HepG2 (cell line): Measurements from ENCODE around the gene STK38L. TPM values are rescaled to one million over a fixed set of nuclear protein-coding genes. Genes with fewer than 3 reads are reported as not detected.

Experiments used
- ATAC-seq: fragments of 200-7000 bp; cut with Tn5 transposase; 3 replicates; pipeline ENCODE4 v1.9.1; 2020; ENCODE audit warnings: mild to moderate bottlenecking, moderate library complexity
- BruUV-seq: library from RNA; stranded (reverse); fragments of 400-500 nt; replicated peaks from 2 replicates; lab custom pipeline; 2021; lab: Mats Ljungman, UMichigan
- CTCF ChIA-PET: fragments of 300-600 bp; formaldehyde crosslinking; extraction: SDS; loops from one replicate; lab custom pipeline; 2021; ENCODE audit warnings: low total read pairs, inconsistent platforms, low intra/inter-chr PET ratio; lab: Yijun Ruan, JAX
- POLR2A ChIA-PET: fragments of 350-600 bp; sonication (Branson Sonifier 250); formaldehyde crosslinking; loops from one replicate; lab custom pipeline; 2020; ENCODE audit warnings: antibody characterized with exemption, inconsistent platforms; lab: Yijun Ruan, JAX
- DNase-seq: peaks from one replicate; pipeline ENCODE4 v3.0.0-alpha.2; 2015; ENCODE audit warnings: low spot score
- FAIRE-seq: peaks from 3 replicates; lab custom pipeline; 2011; peaks lifted over from hg19 to GRCh38; lab: Jason Lieb, UNC
- H2AFZ ChIP-seq: one replicate; pipeline ENCODE4 v1.6.1; 2011; ENCODE audit warnings: low read length, inconsistent platforms
- H3K27ac ChIP-seq: fragments of 300-600 bp; 3 replicates; pipeline ENCODE4 v1.8.0; 2011; ENCODE audit warnings: mixed run types, mild to moderate bottlenecking, mixed read lengths, low read length, inconsistent platforms; ENCODE audit not compliant: insufficient read depth; ENCODE audit errors: extremely low read length
- H3K27me3 ChIP-seq, 2 experiments: fragments of 200-600 bp in 1 of 2; 2 replicates in 1 of 2; 3 replicates in 1 of 2; pipeline versions ENCODE4 v1.6.0 to v1.8.0; 2011; ENCODE audit warnings: low read length in 2 of 2, mild to moderate bottlenecking in 2 of 2, moderate library complexity in 2 of 2, inconsistent platforms in 1 of 2; ENCODE audit not compliant: insufficient read depth in 2 of 2, control insufficient read depth in 1 of 2
- H3K36me3 ChIP-seq, 2 experiments: fragments of 200-600 bp in 1 of 2; replicated peaks in 1 of 2; 2 replicates in 1 of 2; 3 replicates in 1 of 2; pipeline versions ENCODE4 v1.5.1 to v1.8.0; 2011; ENCODE audit warnings: low read length in 2 of 2, inconsistent platforms in 1 of 2; ENCODE audit not compliant: insufficient read depth in 2 of 2, control insufficient read depth in 1 of 2
- H3K4me1 ChIP-seq: 2 replicates; pipeline ENCODE4 v1.5.1; 2012; ENCODE audit warnings: low read length, inconsistent platforms; ENCODE audit not compliant: insufficient read depth
- H3K4me2 ChIP-seq: 2 replicates; pipeline ENCODE4 v1.6.0; 2011; ENCODE audit warnings: low read depth, low read length, inconsistent platforms
- H3K4me3 ChIP-seq, 3 experiments: fragments of 200-600 bp in 1 of 3; sonication (generic), shearing (Covaris generic) in 1 of 3; replicated peaks in 1 of 3; 2 replicates each; pipeline ENCODE4 v1.5.1; 2011 to 2016; ENCODE audit warnings: low read length in 3 of 3, inconsistent platforms in 2 of 3, low read depth in 2 of 3, mild to moderate bottlenecking in 2 of 3, control low read depth in 1 of 3, mixed read lengths in 1 of 3; ENCODE audit not compliant: insufficient read depth in 1 of 3
- H3K79me2 ChIP-seq: one replicate; pipeline ENCODE4 v1.6.1; 2011; ENCODE audit warnings: low read length, inconsistent platforms; ENCODE audit not compliant: insufficient read depth
- H3K9ac ChIP-seq: 2 replicates; pipeline ENCODE4 v1.6.0; 2011; ENCODE audit warnings: mild to moderate bottlenecking, low read depth, low read length, inconsistent platforms; ENCODE audit not compliant: insufficient read depth
- H3K9me3 ChIP-seq: 2 replicates; pipeline ENCODE4 v1.5.1; 2012; ENCODE audit warnings: mild to moderate bottlenecking, low read length
- H4K20me1 ChIP-seq: 2 replicates; pipeline ENCODE4 v1.6.0; 2011; ENCODE audit warnings: inconsistent platforms, mild to moderate bottlenecking, low read length, moderate library complexity; ENCODE audit not compliant: insufficient read depth
- FOXO1 ChIP-seq: sonication (generic); formaldehyde crosslinking; IDR thresholded peaks from 2 replicates; pipeline ENCODE4 v1.4.0; 2020; ENCODE audit warnings: missing genetic modification reagents
- GATA4 ChIP-seq: sonication (generic); IDR thresholded peaks from 2 replicates; pipeline ENCODE4 v1.6.1; 2016; ENCODE audit warnings: antibody characterized with exemption, low read depth, borderline replicate concordance
- GTF2F1 ChIP-seq: fragments of 150-350 bp; IDR thresholded peaks from 2 replicates; pipeline ENCODE4 v1.6.1; 2014; ENCODE audit warnings: low read length
- HIVEP1 ChIP-seq: sonication (generic); formaldehyde crosslinking; IDR thresholded peaks from 2 replicates; pipeline ENCODE4 v1.4.0; 2020; ENCODE audit warnings: mild to moderate bottlenecking, missing genetic modification reagents
- HOXA3 ChIP-seq: sonication (generic); formaldehyde crosslinking; IDR thresholded peaks from 2 replicates; pipeline ENCODE4 v1.5.0; 2020; ENCODE audit warnings: missing genetic modification reagents
- MBD4 ChIP-seq: IDR thresholded peaks from 2 replicates; pipeline ENCODE4 v1.6.1; 2012; ENCODE audit warnings: low read length, inconsistent platforms, borderline replicate concordance
- PAX8 ChIP-seq: sonication (generic); formaldehyde crosslinking; IDR thresholded peaks from 2 replicates; pipeline ENCODE4 v1.8.0; 2022; ENCODE audit warnings: mild to moderate bottlenecking, missing genetic modification reagents, borderline replicate concordance
- RNF2 ChIP-seq: fragments of 450-650 bp; conservative IDR thresholded peaks from 2 replicates; pipeline ENCODE4 v1.6.1; 2016; ENCODE audit warnings: low read depth
- TOE1 ChIP-seq: sonication (generic); formaldehyde crosslinking; IDR thresholded peaks from 2 replicates; pipeline ENCODE4 v1.4.0; 2020; ENCODE audit warnings: mild to moderate bottlenecking, missing genetic modification reagents
- ZMAT5 ChIP-seq: sonication (generic); formaldehyde crosslinking; IDR thresholded peaks from 2 replicates; pipeline ENCODE4 v1.5.0; 2020; ENCODE audit warnings: mild to moderate bottlenecking, low read depth, missing genetic modification reagents, borderline replicate concordance
- ZNF292 ChIP-seq: sonication (generic); formaldehyde crosslinking; IDR thresholded peaks from 2 replicates; pipeline ENCODE4 v1.8.1; 2022; ENCODE audit warnings: mild to moderate bottlenecking, low read depth, missing genetic modification reagents, borderline replicate concordance
- ZNF556 ChIP-seq: sonication (generic); formaldehyde crosslinking; IDR thresholded peaks from 2 replicates; pipeline ENCODE4 v1.4.0; 2020; ENCODE audit warnings: mild to moderate bottlenecking, missing genetic modification reagents, borderline replicate concordance
- ZNF577 ChIP-seq: sonication (generic); formaldehyde crosslinking; IDR thresholded peaks from 2 replicates; pipeline ENCODE4 v1.4.0; 2020; ENCODE audit warnings: mild to moderate bottlenecking, low read depth, missing genetic modification reagents, borderline replicate concordance
- ZNF761 ChIP-seq: sonication (generic); formaldehyde crosslinking; conservative IDR thresholded peaks from 2 replicates; pipeline ENCODE4 v1.4.0; 2020; ENCODE audit warnings: mild to moderate bottlenecking, missing genetic modification reagents
- ZNF777 ChIP-seq: sonication (generic); formaldehyde crosslinking; IDR thresholded peaks from 2 replicates; pipeline ENCODE4 v1.4.0; 2020; ENCODE audit warnings: missing genetic modification reagents
- ZNF781 ChIP-seq: sonication (generic); formaldehyde crosslinking; IDR thresholded peaks from 2 replicates; pipeline ENCODE4 v1.5.1; 2020; ENCODE audit warnings: borderline replicate concordance, mild to moderate bottlenecking, missing genetic modification reagents; ENCODE audit errors: not compliant biosample characterization
- WGBS: methylation state at CpG from one replicate; pipeline ENCODE4 v1.1.6; 2017; ENCODE audit warnings: low lambda C conversion rate; 5-methylcytosine and 5-hydroxymethylcytosine counted together
- in situ Hi-C: cut with HindIII; loops from 2 replicates; pipeline ENCODE4 v1.10.0; 2017; ENCODE audit warnings: low pct_unique_long_range_greater_than_20kb; ENCODE audit not compliant: extremely low pct_ligation_motif_present
- intact Hi-C: fragments of 100-400 bp; cut with micrococcal nuclease; formaldehyde crosslinking; loops from one replicate; pipeline ENCODE4 v1.10.0; 2022; ENCODE audit not compliant: unreplicated experiment
- polyA plus RNA-seq, 8 experiments: library from polyadenylated mRNA; depleted of rRNA in 3 of 8; stranded (reverse) in 7 of 8; unstranded in 1 of 8; fragments of >200 nt; fragmentation: Illumina TruSeq in 4 of 8; extraction: Trizol in 4 of 8; gene quantifications; 2 replicates each; pipeline versions ENCODE4 v1.2.1 to v1.2.3, GENCODE V29; 2011 to 2016; ENCODE audit warnings: low read depth in 4 of 8, missing spikeins in 1 of 8, mixed read lengths in 1 of 8; ENCODE audit not compliant: insufficient read depth in 1 of 8
- total RNA-seq, 5 experiments: library from RNA; depleted of rRNA; stranded (reverse); fragments of >200 nt; fragmentation: Illumina TruSeq; extraction: Trizol; gene quantifications; 2 replicates each; pipeline ENCODE4 v1.2.3, GENCODE V29; 2016; ENCODE audit warnings: low read depth in 1 of 5
- TF ChIP-seq, protein P1 (sequence below): sonication (generic); formaldehyde crosslinking; IDR thresholded peaks from 2 replicates; pipeline ENCODE4 v1.5.0; 2020; ENCODE audit warnings: mild to moderate bottlenecking, missing genetic modification reagents, borderline replicate concordance

The STK38L gene
- total and polyA plus RNA-seq, 2 of the 13 experiments (the other 11 are each of a cell fraction or from before 2014, with no cell fraction given), result 6.1 to 26.4 TPM

GRCh38 chr12:27316947-27317346 lies 72.9 kb downstream of the STK38L start (continued):
- TF ChIP-seq, protein P1, sequence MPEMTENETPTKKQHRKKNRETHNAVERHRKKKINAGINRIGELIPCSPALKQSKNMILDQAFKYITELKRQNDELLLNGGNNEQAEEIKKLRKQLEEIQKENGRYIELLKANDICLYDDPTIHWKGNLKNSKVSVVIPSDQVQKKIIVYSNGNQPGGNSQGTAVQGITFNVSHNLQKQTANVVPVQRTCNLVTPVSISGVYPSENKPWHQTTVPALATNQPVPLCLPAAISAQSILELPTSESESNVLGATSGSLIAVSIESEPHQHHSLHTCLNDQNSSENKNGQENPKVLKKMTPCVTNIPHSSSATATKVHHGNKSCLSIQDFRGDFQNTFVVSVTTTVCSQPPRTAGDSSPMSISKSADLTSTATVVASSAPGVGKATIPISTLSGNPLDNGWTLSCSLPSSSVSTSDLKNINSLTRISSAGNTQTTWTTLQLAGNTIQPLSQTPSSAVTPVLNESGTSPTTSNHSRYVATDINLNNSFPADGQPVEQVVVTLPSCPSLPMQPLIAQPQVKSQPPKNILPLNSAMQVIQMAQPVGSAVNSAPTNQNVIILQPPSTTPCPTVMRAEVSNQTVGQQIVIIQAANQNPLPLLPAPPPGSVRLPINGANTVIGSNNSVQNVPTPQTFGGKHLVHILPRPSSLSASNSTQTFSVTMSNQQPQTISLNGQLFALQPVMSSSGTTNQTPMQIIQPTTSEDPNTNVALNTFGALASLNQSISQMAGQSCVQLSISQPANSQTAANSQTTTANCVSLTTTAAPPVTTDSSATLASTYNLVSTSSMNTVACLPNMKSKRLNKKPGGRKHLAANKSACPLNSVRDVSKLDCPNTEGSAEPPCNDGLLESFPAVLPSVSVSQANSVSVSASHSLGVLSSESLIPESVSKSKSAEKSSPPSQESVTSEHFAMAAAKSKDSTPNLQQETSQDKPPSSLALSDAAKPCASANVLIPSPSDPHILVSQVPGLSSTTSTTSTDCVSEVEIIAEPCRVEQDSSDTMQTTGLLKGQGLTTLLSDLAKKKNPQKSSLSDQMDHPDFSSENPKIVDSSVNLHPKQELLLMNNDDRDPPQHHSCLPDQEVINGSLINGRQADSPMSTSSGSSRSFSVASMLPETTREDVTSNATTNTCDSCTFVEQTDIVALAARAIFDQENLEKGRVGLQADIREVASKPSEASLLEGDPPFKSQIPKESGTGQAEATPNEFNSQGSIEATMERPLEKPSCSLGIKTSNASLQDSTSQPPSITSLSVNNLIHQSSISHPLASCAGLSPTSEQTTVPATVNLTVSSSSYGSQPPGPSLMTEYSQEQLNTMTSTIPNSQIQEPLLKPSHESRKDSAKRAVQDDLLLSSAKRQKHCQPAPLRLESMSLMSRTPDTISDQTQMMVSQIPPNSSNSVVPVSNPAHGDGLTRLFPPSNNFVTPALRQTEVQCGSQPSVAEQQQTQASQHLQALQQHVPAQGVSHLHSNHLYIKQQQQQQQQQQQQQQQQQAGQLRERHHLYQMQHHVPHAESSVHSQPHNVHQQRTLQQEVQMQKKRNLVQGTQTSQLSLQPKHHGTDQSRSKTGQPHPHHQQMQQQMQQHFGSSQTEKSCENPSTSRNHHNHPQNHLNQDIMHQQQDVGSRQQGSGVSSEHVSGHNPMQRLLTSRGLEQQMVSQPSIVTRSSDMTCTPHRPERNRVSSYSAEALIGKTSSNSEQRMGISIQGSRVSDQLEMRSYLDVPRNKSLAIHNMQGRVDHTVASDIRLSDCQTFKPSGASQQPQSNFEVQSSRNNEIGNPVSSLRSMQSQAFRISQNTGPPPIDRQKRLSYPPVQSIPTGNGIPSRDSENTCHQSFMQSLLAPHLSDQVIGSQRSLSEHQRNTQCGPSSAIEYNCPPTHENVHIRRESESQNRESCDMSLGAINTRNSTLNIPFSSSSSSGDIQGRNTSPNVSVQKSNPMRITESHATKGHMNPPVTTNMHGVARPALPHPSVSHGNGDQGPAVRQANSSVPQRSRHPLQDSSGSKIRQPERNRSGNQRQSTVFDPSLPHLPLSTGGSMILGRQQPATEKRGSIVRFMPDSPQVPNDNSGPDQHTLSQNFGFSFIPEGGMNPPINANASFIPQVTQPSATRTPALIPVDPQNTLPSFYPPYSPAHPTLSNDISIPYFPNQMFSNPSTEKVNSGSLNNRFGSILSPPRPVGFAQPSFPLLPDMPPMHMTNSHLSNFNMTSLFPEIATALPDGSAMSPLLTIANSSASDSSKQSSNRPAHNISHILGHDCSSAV (CRISPR knock-in tag), result no peak
- no peak for TF ChIP-seq GTF2F1

- Histone ChIP-seq H2AFZ (no peak overlapping the region), H3K27me3 (no peaks in the 10 kb centered on the region; a peak in 1 of 5 replicates), H3K4me1 (no peaks in the 10 kb centered on the region), H3K9ac (no peak overlapping the region), H3K4me2 (no peak overlapping the region), H3K27ac (no peak overlapping the region), H3K4me3 (no peak overlapping the region), H3K36me3 (peaks cover 4 to 12% of the 10 kb centered on the region in 2 experiments), H3K9me3 (no peaks in the 10 kb centered on the region), H4K20me1 (no peaks in the 10 kb centered on the region), H3K79me2 (no peaks in the 10 kb centered on the region)
- intact Hi-C loops, result no loop called here
- CTCF ChIA-PET, result no interaction called here
- FAIRE-seq (no peak), ATAC-seq (no peak), DNase-seq (no peak)
- POLR2A ChIA-PET, result no interaction called here
- BruUV-seq, result no TSS peak
- in situ Hi-C loops, result no loop called here
- WGBS, result 89% methylated on average over 1 of the region's 1 CpG
- no peak for TF ChIP-seq MBD4
- no peak for TF ChIP-seq ZNF781
- no peak for TF ChIP-seq ZNF577
- TF ChIP-seq HOXA3 (CRISPR knock-in tag), result no peak
- no peak for TF ChIP-seq PAX8
- TF ChIP-seq ZNF556, result no peak
- no peak for TF ChIP-seq GATA4
- TF ChIP-seq TOE1 (CRISPR knock-in tag), result no peak
- no peak for TF ChIP-seq HIVEP1 (CRISPR knock-in tag)
- no peak for TF ChIP-seq FOXO1 (CRISPR knock-in tag)
- TF ChIP-seq ZNF761, result no peak
- no peak for TF ChIP-seq ZMAT5
- no peak for TF ChIP-seq ZNF292 (CRISPR knock-in tag)
- TF ChIP-seq RNF2, result no peak
- no peak for TF ChIP-seq ZNF777 (CRISPR knock-in tag)
These were observed 75.3 kb downstream of the STK38L start for GRCh38 chr12:27319409-27319808.
